GM12878 (cell line): ENCODE data around the gene OTUD5. TPM values are rescaled to one million over a fixed set of nuclear protein-coding genes. Genes with fewer than 3 reads are reported as not detected.

Experiments used
- ATAC-seq: fragments of 200-7000 bp; cut with Tn5 transposase; 3 replicates; pipeline ENCODE4 v1.9.1; 2020; ENCODE audit warnings: mild to moderate bottlenecking, moderate library complexity
- BruUV-seq: library from RNA; stranded (reverse); fragments of 400-500 nt; replicated peaks from 2 replicates; lab custom pipeline; 2021; lab: Mats Ljungman, UMichigan
- CTCF ChIA-PET: fragments of 300-600 bp; sonication (Branson Sonifier 250); formaldehyde crosslinking; extraction: SDS; loops from one replicate; lab custom pipeline; 2021; ENCODE audit warnings: inconsistent platforms; lab: Yijun Ruan, JAX
- POLR2A ChIA-PET: fragments of 350-600 bp; formaldehyde crosslinking; extraction: SDS; loops from one replicate; lab custom pipeline; 2021; ENCODE audit warnings: inconsistent platforms; lab: Charles Lee
- RAD21 ChIA-PET: fragments of 300-600 bp; sonication (Branson Sonifier 250); formaldehyde crosslinking; loops from one replicate; lab custom pipeline; 2023; ENCODE audit warnings: antibody characterized with exemption; ENCODE audit not compliant: unreplicated experiment; lab: Charles Lee
- SMC1A ChIA-PET: fragments of 300-600 bp; sonication (Branson Sonifier 250); formaldehyde crosslinking; loops from one replicate; lab custom pipeline; 2023; ENCODE audit not compliant: unreplicated experiment, uncharacterized antibody; lab: Charles Lee
- DNase-seq: peaks from one replicate; pipeline ENCODE4 v3.0.0-alpha.2; 2011; ENCODE audit warnings: low read depth, low spot score
- FAIRE-seq: peaks from 3 replicates; lab custom pipeline; 2011; peaks lifted over from hg19 to GRCh38; lab: Jason Lieb, UNC
- H2AFZ ChIP-seq: 2 replicates; pipeline ENCODE4 v1.6.0; 2011; ENCODE audit warnings: low read depth, low read length, control low read depth; ENCODE audit not compliant: control insufficient read depth
- H3K27ac ChIP-seq: 2 replicates; pipeline ENCODE4 v1.5.1; 2011; ENCODE audit warnings: control low read depth; ENCODE audit not compliant: control insufficient read depth, insufficient read depth
- H3K27me3 ChIP-seq, 2 experiments: replicated peaks in 1 of 2; 2 replicates each; pipeline versions ENCODE4 v1.6.0 to v1.6.1; 2011; ENCODE audit warnings: low read length in 1 of 2; ENCODE audit not compliant: control insufficient read depth in 2 of 2, insufficient read depth in 2 of 2
- H3K36me3 ChIP-seq, 2 experiments: 2 replicates each; pipeline ENCODE4 v1.5.1; 2011; ENCODE audit warnings: low read length in 1 of 2; ENCODE audit not compliant: control insufficient read depth in 2 of 2, insufficient read depth in 2 of 2
- H3K4me1 ChIP-seq: 2 replicates; pipeline ENCODE4 v1.6.1; 2011; ENCODE audit warnings: mild to moderate bottlenecking, low read length, moderate library complexity, mixed read lengths; ENCODE audit not compliant: control insufficient read depth, insufficient read depth
- H3K4me2 ChIP-seq: 2 replicates; pipeline ENCODE4 v1.6.0; 2011; ENCODE audit warnings: control low read depth; ENCODE audit not compliant: control insufficient read depth, insufficient read depth
- H3K4me3 ChIP-seq: fragments of 200-600 bp; sonication (generic); 2 replicates; pipeline ENCODE4 v1.5.1; 2016
- H3K79me2 ChIP-seq: 2 replicates; pipeline ENCODE4 v1.6.0; 2011; ENCODE audit warnings: low read length; ENCODE audit not compliant: control insufficient read depth, insufficient read depth
- H3K9ac ChIP-seq: 2 replicates; pipeline ENCODE4 v1.8.0; 2011; ENCODE audit warnings: low read length, control low read depth, mixed read lengths; ENCODE audit not compliant: control insufficient read depth, insufficient read depth
- H3K9me3 ChIP-seq: replicated peaks from 3 replicates; pipeline ENCODE4 v1.5.1; 2011; ENCODE audit warnings: mild to moderate bottlenecking, low read length; ENCODE audit not compliant: control insufficient read depth, insufficient read depth
- H4K20me1 ChIP-seq: 2 replicates; pipeline ENCODE4 v1.6.0; 2011; ENCODE audit not compliant: control insufficient read depth, insufficient read depth
- CBX5 ChIP-seq: sonication (generic); IDR thresholded peaks from 2 replicates; pipeline ENCODE4 v1.6.1; 2016; ENCODE audit warnings: low read depth, moderate library complexity, mild to moderate bottlenecking, inconsistent platforms
- POLR2A ChIP-seq: IDR thresholded peaks from 2 replicates; pipeline ENCODE4 v1.6.1; 2011; ENCODE audit warnings: low read depth, mild to moderate bottlenecking, low read length
- TCF7 ChIP-seq: IDR thresholded peaks from 2 replicates; pipeline ENCODE4 v1.6.1; 2014; ENCODE audit warnings: antibody characterized with exemption, borderline replicate concordance
- WGBS: methylation state at CpG from one replicate; pipeline ENCODE4 v1.1.6; 2016; ENCODE audit warnings: low lambda C conversion rate; ENCODE audit not compliant: insufficient replicate concordance, insufficient coverage; ENCODE audit errors: missing lambda C conversion rate; 5-methylcytosine and 5-hydroxymethylcytosine counted together
- in situ Hi-C: fragments of 300-500 bp; cut with MboI; formaldehyde crosslinking; loops from 9 replicates; pipeline ENCODE4 v1.14.3; 2018; ENCODE audit warnings: mixed read lengths
- intact Hi-C: fragments of 100-400 bp; cut with micrococcal nuclease; formaldehyde crosslinking; loops from one replicate; pipeline ENCODE4 v1.14.2; 2022; ENCODE audit not compliant: unreplicated experiment
- polyA plus RNA-seq, 11 experiments: library from polyadenylated mRNA; depleted of rRNA in 4 of 11; unstranded in 6 of 11; stranded (reverse) in 5 of 11; fragments of >200 nt; fragmentation: Nextera tagmentation in 4 of 11; fragmentation: Illumina TruSeq in 1 of 11; extraction: Ambion mirVana in 4 of 11; extraction: Trizol in 1 of 11; gene quantifications; 1 replicate in 1 of 11; 2 replicates in 10 of 11; pipeline versions ENCODE4 v1.2.1 to v1.2.3, GENCODE V29; 2011 to 2016; ENCODE audit warnings: inconsistent platforms in 2 of 11, missing spikeins in 2 of 11, low read depth in 1 of 11
- total RNA-seq, 4 experiments: library from RNA; depleted of rRNA in 3 of 4; stranded (reverse); fragments of >200 nt in 3 of 4; fragmentation: Illumina TruSeq in 1 of 4; extraction: Trizol in 1 of 4; gene quantifications; 2 replicates each; pipeline versions ENCODE4 v1.2.1 to v1.2.3, GENCODE V29; 2013 to 2021
- TF ChIP-seq, protein P1 (sequence below): fragments of 450-650 bp; formaldehyde crosslinking; IDR thresholded peaks from 2 replicates; pipeline ENCODE4 v1.5.0; 2022; ENCODE audit warnings: mild to moderate bottlenecking, missing genetic modification characterization

OTUD5 gene
- total and polyA plus RNA-seq, 10 of the 15 experiments (the other 5 are each of a cell fraction or from before 2014, with no cell fraction given): 2.0 to 50.3 (median 22.7) TPM

DNA sequence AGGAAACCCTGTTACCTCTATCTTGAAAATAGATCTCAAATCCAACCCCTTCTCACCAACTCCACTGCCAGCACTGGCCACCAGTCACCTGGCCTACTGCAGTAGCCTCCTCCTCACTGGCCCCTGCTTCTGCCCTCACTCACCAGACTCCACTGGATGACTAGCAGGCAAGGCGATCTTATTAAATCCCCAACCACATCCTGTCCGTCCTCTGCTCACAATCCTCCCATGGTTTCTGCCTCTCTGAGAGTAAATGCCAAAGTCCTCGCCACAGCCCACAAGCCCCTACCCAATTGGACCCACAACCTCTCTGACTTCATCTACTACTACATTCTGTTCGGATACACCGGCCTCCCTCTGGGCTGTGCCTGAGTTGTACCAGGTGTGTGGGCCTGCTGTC, 33.1 kb downstream of the OTUD5 start (continued):
- TF ChIP-seq CBX5 (no peak), TCF7 (no peak)

DNA sequence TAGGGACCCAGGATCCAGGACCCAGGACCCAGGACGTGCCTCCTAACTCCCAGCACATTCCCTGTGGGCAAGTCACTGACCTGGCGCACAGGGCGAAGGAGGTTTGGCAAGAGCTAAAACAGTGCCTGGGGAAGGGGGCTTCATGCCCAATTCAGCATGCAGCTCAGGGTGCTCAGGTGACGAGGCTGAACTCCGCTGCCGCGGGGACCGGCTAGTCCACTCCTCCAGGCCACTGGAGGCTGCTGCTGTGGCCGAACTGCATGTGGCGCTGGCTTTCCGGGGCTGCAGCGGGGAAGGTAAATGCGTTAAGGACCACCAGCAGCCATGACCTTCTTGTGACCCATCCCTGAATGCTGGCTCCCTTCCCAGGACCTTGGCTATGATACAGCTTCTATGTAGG, 33.6 kb downstream of the OTUD5 start:
- Histone ChIP-seq H3K4me2 (no peak overlapping the region), H3K4me1 (peaks cover 12% of the 10 kb centered on the region), H3K79me2 (peaks cover under 1% of the 10 kb centered on the region), H4K20me1 (no peaks in the 10 kb centered on the region), H2AFZ (no peak overlapping the region), H3K9ac (no peak overlapping the region), H3K4me3 (no peak overlapping the region), H3K36me3 (peaks cover 0 to 5% of the 10 kb centered on the region in 2 experiments; a peak in 2 of 4 replicates), H3K9me3 (no peaks in the 10 kb centered on the region), H3K27me3 (no peaks in the 10 kb centered on the region), H3K27ac (no peak overlapping the region)
- intact Hi-C loops: loop anchor here (1.0 kb wide), 1 partner anchor 16 kb away; no protein-coding TSS in a partner anchor
- in situ Hi-C loops: no loop called here
- SMC1A ChIA-PET: interaction anchor here (0.7 kb wide), 1 partner anchor 13 kb away, joined by 3 read pairs; no protein-coding TSS in a partner anchor
- DNase-seq (no peak), ATAC-seq (no peak), FAIRE-seq (no peak)
- no TSS peak for BruUV-seq
- POLR2A ChIA-PET: no interaction called here
- 93% methylated on average over 13 of the region's 13 CpGs for WGBS
- TF ChIP-seq, protein P1, sequence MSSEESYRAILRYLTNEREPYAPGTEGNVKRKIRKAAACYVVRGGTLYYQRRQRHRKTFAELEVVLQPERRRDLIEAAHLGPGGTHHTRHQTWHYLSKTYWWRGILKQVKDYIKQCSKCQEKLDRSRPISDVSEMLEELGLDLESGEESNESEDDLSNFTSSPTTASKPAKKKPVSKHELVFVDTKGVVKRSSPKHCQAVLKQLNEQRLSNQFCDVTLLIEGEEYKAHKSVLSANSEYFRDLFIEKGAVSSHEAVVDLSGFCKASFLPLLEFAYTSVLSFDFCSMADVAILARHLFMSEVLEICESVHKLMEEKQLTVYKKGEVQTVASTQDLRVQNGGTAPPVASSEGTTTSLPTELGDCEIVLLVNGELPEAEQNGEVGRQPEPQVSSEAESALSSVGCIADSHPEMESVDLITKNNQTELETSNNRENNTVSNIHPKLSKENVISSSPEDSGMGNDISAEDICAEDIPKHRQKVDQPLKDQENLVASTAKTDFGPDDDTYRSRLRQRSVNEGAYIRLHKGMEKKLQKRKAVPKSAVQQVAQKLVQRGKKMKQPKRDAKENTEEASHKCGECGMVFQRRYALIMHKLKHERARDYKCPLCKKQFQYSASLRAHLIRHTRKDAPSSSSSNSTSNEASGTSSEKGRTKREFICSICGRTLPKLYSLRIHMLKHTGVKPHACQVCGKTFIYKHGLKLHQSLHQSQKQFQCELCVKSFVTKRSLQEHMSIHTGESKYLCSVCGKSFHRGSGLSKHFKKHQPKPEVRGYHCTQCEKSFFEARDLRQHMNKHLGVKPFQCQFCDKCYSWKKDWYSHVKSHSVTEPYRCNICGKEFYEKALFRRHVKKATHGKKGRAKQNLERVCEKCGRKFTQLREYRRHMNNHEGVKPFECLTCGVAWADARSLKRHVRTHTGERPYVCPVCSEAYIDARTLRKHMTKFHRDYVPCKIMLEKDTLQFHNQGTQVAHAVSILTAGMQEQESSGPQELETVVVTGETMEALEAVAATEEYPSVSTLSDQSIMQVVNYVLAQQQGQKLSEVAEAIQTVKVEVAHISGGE (CRISPR knock-in tag): no peak
- 0 out of 2 replicates have a peak, but pooled peaks have one; percentile 4 for TF ChIP-seq POLR2A
- RAD21 ChIA-PET: no interaction called here
- CTCF ChIA-PET: no interaction called here
